ENCODE results near the gene POU5F2.

POU5F2 gene

GRCh38 chr5:93741136-93741811, at the start of gene POU5F2:
Gene POU5F2 (minus strand): TSS chr5:93741600. CDS start chr5:93741563, 37 bp downstream.
- DNase-seq: no peak

- no peak for DNase-seq
These were observed 49.0 kb upstream of the POU5F2 start for GRCh38 chr5:93790401-93790800.

GRCh38 chr5:93789173-93790067, 48.0 kb upstream of the POU5F2 start:
- no peak for DNase-seq

GRCh38 chr5:93787598-93787997, 46.2 kb upstream of the POU5F2 start:
- no peak for DNase-seq

- no peak for DNase-seq
These were observed 44.1 kb upstream of the POU5F2 start for GRCh38 chr5:93785475-93785874.

GRCh38 chr5:93782978-93783377, 41.6 kb upstream of the POU5F2 start:
- DNase-seq: no peak

GRCh38 chr5:93777620-93778019, 36.2 kb upstream of the POU5F2 start:
- no peak for DNase-seq

- no peak for DNase-seq
These were observed 15.0 kb upstream of the POU5F2 start for GRCh38 chr5:93756372-93756771.

GRCh38 chr5:93755716-93756115, 14.3 kb upstream of the POU5F2 start:
- no peak for DNase-seq

- no peak for DNase-seq
These were observed 7.5 kb upstream of the POU5F2 start for GRCh38 chr5:93748875-93749397.

GRCh38 chr5:93746406-93747056, 5.1 kb upstream of the POU5F2 start:
- DNase-seq: no peak

GRCh38 chr5:93736284-93736683, 5.1 kb downstream of the POU5F2 start:
- no peak for DNase-seq

GRCh38 chr5:93735378-93735777, 6.0 kb downstream of the POU5F2 start:
- no peak for DNase-seq

- no peak for DNase-seq
These were observed 9.4 kb downstream of the POU5F2 start for GRCh38 chr5:93731987-93732386.

- DNase-seq: no peak
These were observed 14.8 kb downstream of the POU5F2 start for GRCh38 chr5:93726595-93726994.

GRCh38 chr5:93724791-93725190, 16.6 kb downstream of the POU5F2 start:
- DNase-seq: no peak

GRCh38 chr5:93723681-93724080, 17.7 kb downstream of the POU5F2 start:
- DNase-seq: no peak

- DNase-seq: no peak
These were observed 18.4 kb downstream of the POU5F2 start for GRCh38 chr5:93723005-93723404.

- DNase-seq: no peak
These were observed 18.8 kb downstream of the POU5F2 start for GRCh38 chr5:93722588-93722987.

- no peak for DNase-seq
These were observed 19.9 kb downstream of the POU5F2 start for GRCh38 chr5:93721511-93721910.

- DNase-seq: peak; percentile 10
These were observed 20.3 kb downstream of the POU5F2 start for GRCh38 chr5:93721071-93721470.

GRCh38 chr5:93717162-93717561, 24.2 kb downstream of the POU5F2 start:
- no peak for DNase-seq

GRCh38 chr5:93716453-93716852, 24.9 kb downstream of the POU5F2 start:
- DNase-seq: no peak
